ENCODE measurements around the gene CUBN.

DNA sequence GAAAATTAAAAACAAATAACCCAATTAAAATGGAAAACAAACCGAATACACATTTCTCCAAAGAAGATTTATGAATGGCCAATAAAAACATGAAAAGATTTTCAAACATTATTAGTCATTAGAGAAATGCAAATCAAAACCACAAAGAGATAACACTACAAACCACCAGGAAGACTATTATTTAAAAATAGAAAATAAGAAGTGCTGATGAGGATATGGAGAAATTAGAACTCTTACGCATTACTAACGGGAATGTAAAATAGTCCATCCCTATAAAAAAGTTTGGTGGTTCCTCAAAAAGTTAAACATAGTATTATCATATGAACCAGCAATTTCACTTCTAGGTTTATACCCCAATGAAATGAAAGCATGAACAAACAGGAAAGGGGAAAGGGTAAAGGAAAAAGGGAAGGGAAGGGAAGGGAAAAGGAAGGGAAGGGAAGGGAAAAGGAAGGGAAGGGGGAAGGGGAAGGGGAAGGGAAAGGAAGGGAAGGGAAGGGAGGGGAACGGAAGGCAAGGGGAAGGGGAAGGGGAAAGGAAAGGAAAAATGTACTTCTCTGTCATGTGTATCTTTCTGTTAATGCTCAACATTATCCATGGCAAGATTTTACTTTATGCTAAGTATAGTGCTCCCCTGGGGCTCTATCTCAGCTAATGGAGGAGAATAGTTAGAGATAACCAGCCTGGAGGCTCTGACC, 187.1 kb downstream of the CUBN start:
- TF ChIP-seq EZH2 (IDR thresholded peaks at IDR 0.05; ENCODE audit: insufficient read depth, low read length), result no peak
- TF ChIP-seq, protein P1, sequence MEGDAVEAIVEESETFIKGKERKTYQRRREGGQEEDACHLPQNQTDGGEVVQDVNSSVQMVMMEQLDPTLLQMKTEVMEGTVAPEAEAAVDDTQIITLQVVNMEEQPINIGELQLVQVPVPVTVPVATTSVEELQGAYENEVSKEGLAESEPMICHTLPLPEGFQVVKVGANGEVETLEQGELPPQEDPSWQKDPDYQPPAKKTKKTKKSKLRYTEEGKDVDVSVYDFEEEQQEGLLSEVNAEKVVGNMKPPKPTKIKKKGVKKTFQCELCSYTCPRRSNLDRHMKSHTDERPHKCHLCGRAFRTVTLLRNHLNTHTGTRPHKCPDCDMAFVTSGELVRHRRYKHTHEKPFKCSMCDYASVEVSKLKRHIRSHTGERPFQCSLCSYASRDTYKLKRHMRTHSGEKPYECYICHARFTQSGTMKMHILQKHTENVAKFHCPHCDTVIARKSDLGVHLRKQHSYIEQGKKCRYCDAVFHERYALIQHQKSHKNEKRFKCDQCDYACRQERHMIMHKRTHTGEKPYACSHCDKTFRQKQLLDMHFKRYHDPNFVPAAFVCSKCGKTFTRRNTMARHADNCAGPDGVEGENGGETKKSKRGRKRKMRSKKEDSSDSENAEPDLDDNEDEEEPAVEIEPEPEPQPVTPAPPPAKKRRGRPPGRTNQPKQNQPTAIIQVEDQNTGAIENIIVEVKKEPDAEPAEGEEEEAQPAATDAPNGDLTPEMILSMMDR (IDR thresholded peaks at IDR 0.05; ENCODE audit: insufficient read depth, low read depth, low read length), result no peak

All from astrocyte (in vitro differentiated cells and primary cell).